ENCODE data around the gene FRAT2.
"Not testable (repeated sequence)": the region's sequence is repeated elsewhere in the genome, so short reads cannot be mapped to it uniquely, and the experiment has no call there.

FRAT2 gene

DNA sequence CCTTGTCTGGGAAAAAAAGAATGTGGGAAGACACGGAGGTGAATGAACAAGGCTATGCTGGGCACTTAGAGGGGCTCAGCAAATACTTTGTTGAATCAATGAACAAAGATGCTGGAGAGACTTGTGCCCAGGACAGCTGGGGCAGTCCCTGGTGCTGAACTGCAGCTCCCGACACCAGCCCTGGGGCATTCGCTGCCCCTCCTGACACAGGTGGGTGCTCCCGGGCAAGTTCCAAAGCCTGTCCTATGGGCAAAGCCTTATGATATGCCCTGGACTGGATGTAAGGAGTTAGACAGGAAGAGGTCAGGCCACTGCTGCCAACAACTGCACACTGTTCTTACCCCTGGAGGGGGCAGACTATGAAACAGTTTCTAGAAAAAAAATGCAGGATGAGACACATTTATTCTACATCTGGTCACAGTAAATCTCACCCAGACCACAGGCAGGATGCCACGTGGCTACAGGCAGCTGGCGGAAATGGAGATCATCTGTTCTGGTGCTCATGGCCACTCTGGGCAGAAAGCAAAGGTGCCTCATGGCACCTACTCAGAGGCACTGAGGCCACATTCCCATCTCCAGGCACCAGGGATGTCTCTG, 21.9 kb upstream of the FRAT2 start:
- DNase-seq, result no peak

DNA sequence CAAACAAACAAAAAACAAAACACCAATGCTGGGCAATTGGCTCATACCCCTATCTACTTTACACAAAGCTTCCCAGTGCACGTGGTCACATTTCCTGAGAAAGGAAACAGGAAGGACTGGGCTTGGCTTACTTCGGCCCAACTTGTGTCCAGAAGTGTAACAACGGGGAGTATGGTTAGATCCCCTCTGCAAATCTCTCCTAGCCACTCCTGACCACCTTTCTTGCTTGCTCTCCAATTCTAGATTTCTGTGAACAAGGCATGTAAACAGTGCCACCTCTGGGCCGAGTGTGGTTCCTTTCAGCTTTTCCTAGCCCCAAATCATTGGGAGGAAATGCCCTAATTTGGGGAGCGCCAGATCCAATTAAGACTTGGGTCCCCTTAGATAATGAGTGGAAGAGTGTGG, 21.0 kb upstream of the FRAT2 start:
- no peak for DNase-seq

DNA sequence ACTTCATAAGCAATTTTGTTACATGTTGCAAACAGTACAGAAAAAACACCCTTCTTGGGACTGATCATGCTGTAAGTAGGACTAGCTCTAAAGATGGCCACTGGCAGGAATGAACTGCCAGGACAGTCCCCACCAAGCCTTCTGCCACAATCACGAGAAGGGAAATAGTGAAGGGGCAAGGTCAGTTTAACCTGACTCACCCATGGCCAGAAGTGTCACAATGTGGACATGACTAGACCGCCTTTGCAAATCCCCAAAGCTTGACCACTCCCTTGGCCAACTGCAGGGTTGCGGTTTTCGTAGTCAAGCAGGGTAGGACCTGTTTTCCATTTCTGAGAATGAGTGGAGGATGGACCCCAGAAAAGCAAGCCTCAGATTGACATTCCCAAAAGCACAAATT, 19.4 kb upstream of the FRAT2 start:
- DNase-seq, result no peak

DNA sequence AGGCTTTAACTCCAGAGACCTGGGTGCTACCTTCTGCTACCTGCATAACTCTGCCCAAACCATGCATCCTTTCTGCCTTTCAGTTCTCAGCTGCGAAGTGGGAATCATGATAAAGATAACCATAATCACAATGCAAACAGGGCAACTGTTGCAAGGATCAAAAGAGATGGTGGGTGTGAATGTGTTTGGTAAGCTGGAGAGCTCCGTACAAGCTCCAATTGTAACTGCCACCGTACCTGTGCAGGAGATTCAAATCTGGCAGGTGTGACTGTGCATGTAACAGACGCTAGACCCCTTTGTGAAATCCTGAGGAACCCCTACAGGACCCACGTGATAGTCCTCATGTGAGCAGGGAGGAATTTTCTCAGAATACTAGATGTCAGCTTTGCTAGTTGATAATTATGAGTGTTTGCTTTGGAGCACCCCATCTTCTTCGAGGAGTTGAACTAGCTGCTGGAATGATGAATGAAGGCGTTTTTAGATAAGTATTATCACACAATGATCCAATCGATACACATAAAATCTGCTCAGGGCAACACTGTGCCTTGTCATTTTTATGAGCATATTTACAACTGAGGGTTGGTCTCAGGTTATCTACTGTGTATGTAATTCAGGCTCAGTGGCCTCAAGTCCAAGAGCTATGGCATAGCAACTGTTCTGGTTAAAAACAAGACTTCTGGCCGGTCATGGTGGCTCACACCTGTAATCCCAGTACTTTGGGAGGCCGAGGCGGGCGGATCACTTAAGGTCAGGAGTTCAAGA, 15.4 kb upstream of the FRAT2 start:
- DNase-seq, result no peak

DNA sequence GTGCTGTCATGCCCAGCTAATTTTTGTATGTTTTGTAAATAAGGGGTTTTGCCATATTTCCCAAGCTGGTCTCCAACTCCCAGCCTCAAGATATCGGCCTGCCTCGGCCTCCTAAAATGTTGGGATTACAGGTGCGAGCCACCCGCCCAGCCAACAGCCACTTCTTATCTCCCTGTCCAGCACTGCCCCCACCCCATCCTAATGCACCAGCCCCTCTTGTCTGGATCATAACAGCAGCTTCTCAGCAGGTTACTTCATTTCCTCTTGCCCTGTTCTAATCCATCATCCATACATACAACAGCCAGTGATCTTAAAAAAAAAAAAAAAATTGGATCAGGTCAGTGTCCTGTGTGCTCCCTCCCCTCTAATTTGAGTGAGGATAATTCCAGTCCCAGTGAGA, 12.8 kb upstream of the FRAT2 start:
- no peak for DNase-seq

DNA sequence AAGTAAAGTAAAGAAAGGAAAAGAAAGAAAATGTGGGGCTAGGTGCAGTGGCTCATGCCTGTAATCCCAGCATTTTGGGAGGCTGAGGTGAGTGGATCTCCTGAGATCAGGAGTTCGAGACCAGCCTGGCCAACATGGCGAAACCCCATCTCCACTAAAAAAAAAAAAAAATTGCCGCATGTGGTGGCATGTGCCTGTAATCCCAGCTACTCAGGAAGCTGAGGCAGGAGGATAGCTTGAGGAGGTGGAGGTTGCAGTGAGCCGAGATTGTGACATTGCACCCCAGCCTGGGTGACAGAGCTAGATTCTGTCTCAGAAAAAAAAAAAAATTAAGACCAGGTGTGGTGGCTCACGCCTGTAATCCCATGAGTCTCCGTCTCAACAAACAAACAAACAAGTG, 9.1 kb upstream of the FRAT2 start:
- DNase-seq, result not testable (repeated sequence)

DNA sequence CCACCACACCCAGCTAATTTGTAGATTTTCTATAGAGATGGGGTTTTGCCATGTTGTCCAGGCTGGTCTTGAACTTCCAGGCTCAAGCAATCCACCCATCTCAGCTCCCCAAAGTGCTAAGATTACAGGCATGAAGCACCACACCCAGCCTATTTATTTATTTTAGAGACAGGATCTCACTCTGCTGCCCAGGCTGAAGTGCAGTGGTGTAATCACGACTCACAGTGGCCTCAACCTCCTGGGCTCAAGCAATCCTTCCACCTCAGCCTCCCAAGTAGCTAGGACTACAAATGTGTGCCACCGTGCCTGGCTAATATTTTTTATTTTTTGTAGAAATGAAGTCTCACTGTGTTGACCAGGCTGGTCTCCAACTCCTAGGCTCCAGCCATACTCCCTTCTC, 6.9 kb upstream of the FRAT2 start:
- DNase-seq, result no peak

DNA sequence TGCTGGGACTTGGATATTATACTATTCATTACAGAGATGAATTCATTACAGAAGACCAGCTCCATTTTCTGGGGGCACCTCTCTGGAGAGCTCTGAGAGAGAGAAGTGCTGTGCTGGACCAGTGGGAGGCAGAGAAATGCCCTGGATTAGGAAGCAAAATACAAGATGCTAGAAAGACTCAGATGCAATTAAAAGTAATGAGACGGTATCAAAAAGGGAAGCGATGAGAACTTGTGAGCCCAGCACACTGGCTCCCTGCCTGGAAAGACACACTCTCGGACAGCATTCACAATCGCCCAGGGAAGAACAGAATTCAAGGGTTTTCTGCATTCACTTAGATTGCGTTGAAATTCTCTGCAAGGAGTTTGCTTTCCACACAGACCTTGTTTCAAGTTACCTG, 3.5 kb upstream of the FRAT2 start:
- no peak for DNase-seq

DNA sequence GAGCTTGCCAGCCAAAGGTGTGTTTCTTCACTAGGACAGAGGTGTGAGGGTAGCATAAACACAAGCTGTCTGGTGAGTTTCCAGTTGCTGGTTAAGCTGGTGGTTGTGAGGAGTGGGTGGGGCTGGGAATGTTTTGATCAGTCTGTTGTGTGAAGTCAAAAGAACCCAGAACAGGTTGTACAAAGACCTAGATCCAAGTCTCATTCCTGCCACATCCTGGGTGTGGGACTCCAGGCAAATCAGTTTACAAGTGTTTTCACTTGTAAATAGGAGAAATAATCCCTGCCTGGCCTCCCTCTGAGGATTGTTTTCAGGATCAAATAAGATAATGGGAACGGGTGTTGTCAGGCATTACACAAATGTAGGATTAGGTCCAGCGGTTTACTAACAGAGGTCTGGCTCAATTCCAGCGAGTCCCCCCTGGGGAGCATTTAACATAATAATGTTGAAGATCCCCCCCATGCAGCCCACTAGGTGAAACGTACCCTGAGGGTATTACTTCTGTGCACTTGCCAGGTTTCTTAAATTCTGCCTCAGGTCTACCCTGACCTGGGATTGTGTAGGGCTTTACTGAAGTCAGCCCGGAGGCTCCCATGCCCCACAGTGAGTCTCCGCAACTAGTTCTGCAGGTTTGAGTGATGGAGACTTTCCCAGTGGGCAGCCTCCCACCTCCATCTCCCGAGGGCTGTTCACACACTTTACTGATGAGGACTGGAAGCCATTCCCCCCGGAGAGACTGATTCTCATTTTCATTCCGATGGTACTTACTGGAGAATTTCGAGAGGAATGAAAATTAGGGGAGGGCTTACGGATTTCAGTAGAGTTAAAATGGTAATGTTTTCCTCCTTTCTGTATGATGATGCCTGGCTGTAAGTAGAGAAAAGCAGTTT, 2.7 kb upstream of the FRAT2 start:
- no peak for DNase-seq

DNA sequence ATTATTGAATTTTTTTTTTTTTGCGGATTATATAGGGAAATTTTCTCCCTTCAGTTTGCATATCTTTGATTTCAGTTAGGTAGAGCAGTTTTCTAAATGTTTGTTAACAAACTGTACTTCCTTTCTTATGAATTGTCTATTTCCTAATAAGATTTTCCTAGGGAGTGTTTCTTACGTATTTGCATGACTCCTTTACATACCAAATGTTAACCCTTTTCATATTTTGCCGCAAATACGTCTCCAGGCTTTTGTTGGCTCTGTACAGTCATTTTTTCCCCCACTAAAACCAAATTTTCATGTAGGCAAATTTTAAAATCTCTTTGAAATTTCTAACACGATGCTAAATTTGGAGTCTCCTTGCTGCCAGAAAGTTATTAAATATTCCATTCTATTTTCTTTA, 1.9 kb upstream of the FRAT2 start:
- no peak for DNase-seq

DNA sequence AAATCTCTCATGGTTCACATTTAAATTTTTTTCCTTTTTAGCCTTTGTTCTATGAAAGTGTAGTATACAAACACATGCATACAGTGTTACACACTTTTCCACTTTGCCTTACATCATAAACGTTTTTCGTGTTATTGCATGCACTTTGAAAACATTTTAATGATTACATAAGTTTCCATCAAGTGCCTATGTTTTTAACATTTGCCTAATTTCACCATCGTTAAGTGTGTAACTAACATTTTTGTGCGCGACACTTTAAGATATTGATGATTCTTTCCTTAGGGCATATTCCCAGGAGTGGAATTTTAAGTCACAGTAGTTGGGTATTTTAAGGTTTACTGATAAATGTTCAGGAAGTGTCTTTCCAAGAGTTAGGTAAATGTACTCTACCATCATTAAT, 1.5 kb upstream of the FRAT2 start:
- no peak for DNase-seq

DNA sequence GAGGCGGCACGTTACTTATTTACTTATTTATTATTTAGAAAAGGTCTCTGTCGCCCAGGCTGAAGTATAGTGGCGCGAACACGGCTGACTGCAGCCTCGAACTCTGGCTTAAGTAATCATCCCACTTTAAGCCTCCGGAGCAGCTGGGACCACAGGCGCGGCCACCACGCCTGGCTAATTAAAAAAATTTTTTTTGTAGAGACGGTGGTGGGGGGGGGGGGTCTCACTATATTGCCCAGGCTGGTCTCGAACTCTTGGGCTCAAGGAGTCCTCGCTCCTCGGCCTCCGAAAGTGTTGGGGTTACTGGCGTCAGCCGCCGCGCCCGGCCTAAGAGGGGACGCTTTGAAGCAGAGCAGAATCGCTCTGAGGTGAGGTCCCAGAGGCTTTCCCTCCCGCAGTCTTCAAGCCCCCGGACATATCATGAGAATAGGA, 675 bp upstream of the FRAT2 start:
- DNase-seq, result no peak

DNA sequence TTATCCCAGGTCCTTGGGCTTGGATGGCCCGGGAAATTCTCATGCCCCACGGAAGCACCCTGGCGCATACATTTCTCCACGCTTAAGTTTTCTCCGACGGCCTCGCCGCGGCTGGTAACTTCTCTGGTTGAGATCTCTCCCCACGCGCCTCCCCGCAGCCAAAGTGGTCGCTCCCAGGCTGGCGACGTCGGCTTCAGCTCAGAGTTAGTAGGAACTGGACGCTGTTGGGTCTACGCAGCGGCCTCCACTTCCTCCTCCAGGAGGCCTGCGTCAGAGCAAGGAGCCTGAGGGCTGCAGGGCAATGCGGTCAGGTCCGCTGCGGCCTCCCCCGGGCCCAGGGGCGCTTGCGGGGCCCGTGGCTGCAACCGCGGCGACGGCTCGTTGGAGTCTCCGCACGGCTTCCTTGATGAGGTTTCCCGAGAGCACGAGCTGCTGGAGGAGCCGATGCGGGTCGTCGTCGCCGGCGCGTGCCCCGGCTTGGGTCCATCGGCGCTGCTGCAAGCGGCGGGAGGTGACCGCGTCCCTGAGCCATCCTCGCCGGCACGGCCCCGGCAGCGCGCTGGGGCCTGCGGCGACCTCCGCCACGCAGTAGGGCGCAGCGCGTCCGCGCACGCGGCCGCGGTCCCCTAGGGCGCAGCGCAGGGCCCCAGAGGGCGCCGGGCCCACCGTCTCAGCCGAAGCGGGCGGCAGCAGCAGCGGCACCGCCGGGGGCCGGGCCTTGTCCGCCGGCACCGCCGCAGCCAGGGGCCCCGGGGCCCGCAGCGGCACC, 744 bp downstream of the FRAT2 start:
- DNase-seq, result peak; percentile 67 to 71

DNA sequence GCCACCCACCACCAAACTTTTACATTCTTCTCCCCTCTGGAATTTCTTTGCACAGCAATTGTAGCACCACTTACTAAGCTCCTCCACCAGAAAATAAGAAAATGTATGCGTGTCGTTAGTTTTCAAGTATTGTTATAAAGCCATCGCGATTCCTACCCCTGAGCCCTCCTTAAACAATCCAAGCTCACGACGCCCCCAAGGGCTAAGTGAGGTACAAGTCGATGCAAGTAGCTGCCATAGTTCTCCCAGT, 1.3 kb downstream of the FRAT2 start:
- no peak for DNase-seq

DNA sequence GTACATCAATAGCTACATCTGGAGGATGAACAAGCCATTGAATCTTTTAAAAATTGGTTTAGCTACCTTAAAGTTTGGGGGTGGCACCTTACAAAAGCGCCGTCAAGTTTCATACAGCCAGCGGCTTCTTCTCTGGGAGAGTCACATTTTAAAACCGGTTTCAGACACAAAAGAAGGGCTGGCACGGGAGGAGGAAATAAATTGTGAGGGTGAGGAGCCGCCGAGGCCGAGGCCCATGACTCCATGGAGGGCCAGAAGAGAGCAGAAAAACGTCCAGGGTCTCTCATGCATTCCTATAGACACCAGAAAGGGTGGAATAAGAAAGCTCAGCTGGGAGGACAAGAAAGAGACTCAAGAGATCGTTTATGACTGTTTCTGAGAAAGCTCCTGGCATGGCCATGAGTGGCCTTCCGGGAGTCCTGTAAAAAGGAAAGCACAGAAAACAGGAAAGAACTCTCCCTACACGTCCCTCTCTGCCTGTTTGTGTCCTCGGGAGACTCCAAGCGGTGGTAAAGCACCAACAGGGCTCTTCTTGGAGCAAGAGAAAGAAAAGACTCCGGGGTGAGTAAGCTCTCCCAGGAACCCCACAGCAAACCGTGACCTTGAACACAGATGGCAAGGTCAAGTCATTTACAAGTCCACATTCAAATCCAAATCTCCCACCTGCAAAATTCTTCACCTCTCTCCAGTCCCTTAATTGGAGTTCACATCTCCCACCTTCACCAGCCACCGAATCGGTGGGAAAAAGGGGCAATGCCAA, 1.8 kb downstream of the FRAT2 start:
- DNase-seq, result peak; percentile 37 to 40

DNA sequence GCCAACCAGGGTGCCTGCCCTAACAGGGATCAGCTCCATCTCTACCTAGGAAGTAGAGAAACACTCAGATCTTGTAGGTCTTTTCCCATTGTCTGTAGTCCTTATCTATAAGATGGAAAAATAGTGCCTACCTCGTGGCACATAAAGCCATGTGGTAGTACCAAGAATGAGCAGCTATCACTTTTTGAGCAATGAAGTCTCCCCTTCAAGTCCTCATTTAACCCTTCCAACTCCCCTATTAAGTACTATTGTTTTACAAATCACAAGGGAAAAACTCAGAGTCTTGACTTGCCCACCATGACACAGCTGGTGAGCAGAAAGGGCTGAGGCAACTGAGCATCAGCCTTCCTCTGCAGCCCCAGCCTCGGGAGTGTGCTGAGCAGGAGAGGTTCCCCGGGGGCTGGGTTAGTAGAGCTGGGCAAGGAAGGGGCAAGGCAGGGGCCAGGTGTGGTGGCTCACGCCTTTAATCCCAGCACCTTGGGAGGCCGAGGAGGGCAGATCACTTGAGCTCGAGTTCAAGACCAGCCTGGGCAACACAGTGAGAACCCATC, 3.3 kb downstream of the FRAT2 start:
- no peak for DNase-seq

DNA sequence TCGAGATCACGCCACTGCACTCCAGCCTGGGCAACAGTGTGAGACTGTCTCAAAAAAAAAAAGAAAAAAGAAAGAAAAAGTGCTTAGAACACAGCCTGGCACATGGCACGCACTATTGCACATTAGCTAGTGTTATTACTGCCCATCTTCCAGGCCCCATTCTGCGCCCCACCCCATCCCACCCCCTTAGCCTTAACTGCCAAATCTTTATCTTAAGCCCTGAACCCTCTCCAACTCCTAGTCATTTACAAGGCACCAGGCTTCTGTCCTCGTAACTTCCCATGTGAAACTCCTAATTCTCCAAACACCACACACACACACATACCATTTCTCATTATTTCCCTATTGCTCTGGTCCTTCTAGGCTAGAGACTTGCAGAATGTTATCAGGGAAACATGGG, 4.8 kb downstream of the FRAT2 start:
- DNase-seq, result no peak

DNA sequence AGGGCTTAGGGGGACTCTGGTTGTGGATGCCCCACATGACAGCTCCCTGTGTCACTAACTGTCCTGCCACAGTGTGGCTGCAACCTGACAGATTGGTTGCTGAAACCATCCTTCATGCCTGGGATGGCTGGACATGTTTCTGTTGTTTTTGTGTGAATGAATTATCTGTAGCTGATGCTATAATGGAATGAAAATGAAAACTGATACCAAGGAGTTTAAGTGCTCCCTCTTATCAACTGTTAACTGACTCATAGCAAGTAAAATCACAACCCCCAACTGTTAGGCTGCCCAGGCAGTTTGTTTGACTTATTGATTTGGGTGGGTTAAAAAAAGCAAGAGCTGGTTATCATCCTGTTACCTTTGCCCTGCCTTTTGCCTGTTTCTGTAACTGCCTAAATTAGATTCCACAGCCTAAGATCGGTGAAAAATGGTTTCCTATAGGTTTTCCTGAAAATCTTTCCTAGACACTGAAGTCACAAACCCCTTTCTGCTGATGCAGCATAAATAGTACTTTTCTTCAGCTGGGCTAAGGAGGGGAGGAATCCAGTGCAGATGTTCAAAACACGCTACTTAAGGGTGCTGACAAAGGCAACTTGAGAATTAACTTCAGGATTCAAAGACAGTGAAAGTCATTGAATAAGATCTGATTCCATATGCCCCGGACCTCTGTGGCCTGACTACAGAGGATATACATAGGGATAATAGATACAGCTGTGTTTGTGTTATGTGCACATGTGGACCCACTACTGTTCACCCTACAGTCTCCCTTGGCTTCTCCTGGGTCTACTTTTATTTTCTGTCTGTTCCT, 5.7 kb downstream of the FRAT2 start:
- DNase-seq, result peak in 1 of 2 experiments; percentile 27

DNA sequence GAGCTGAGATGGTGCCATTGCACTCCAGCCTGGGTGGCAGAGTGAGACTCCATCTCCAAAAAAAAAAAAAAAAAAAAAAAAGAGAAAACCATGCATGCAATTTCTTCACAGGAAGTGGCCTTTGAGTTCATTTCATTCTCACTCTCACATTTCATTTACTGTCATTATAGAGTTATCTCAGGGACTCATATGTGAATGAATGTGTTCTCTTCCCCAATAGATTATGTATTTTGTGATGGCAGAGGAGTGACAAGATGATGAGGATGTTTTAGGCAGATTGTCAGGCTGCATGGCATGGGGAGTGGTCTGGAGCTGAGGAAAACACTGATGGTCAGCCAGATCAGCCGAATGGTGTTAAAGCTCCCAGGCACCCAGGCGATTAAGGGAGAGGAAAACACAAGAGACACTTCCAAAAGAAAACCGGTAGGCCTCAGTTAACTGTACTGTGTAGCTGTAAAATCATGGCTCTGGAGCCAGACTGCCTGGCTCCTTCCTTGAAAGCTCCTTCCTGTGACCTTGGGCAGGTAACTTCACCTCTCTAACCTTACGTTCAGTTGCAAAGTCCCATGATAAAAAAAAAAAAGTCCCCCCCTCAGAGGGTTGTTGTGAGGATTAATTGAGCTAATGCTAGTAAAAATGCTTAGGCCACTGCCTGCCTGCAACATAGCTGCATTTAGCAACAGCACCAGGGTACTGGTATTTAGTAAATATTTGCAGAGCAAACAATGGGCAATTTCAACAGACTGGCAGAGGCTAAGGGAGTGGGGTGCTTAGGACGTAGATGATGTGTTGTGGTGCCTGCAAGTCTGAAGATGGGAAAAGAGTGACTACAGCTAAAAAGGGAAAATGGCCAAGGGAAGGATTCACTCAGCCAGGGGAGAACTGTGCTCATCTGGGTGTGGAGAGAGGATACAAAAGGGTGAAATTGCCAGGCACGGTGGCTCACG, 6.9 kb downstream of the FRAT2 start:
- DNase-seq, result no peak

DNA sequence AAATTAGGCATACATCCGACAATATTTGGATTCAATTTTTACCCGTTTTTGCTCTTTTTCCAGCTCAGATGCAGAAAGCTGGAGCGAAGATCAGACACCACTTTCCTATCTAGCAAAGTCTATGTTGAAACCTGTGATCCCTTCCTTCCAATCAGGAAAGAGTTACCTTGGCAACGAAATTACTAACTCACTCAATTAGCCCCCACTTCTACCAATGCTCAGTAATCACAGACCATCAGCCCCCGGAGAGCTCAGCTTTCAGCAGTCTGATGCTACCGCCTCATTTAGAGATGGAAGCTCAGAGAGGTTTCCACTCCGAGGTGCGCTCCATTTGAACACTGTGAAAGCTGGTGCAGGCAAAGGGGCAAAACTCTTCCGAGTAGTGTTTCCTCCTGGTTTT, 8.8 kb downstream of the FRAT2 start:
- DNase-seq, result no peak

Measured in activated T-cell treated with anti-CD3 and anti-CD28 coated beads, Interleukin-2, amount 50 U/mL, for 48 hours (primary cell).